Liver (tissue), 9 donors: Measurements from ENCODE around the gene C1orf53. TPM values are rescaled to one million over a fixed set of nuclear protein-coding genes. Genes with fewer than 3 reads are reported as not detected.

ENCODE experiments used
- DNase-seq: peaks from one replicate; pipeline ENCODE4 v3.0.0-alpha.2; 2017; ENCODE audit warnings: low spot score
- H3K27ac ChIP-seq, 2 donors: one replicate each; pipeline ENCODE4 v1.7.0; 2013; ENCODE audit warnings: inconsistent platforms in 2 of 2, low read length in 2 of 2, control low read depth in 1 of 2, low read depth in 1 of 2, mild to moderate bottlenecking in 1 of 2
- H3K27me3 ChIP-seq, 4 donors: one replicate each; pipeline versions ENCODE4 v1.6.1 to v1.7.0; 2013; ENCODE audit warnings: low read length in 3 of 4, inconsistent platforms in 1 of 4, mild to moderate bottlenecking in 1 of 4, moderate library complexity in 1 of 4; ENCODE audit not compliant: control insufficient read depth in 4 of 4, insufficient read depth in 4 of 4
- H3K36me3 ChIP-seq, 4 donors: one replicate each; pipeline versions ENCODE4 v1.6.1 to v1.7.0; 2013; ENCODE audit warnings: low read length in 3 of 4, mild to moderate bottlenecking in 3 of 4, low read depth in 1 of 4, moderate library complexity in 1 of 4; ENCODE audit not compliant: control insufficient read depth in 4 of 4, insufficient read depth in 3 of 4
- H3K4me1 ChIP-seq, 4 donors: one replicate each; pipeline versions ENCODE4 v1.6.1 to v1.7.0; 2013; ENCODE audit warnings: low read length in 3 of 4, mild to moderate bottlenecking in 3 of 4, moderate library complexity in 1 of 4; ENCODE audit not compliant: control insufficient read depth in 4 of 4, insufficient read depth in 4 of 4
- H3K4me3 ChIP-seq, 3 donors: one replicate each; pipeline versions ENCODE4 v1.6.1 to v1.7.0; 2013; ENCODE audit warnings: low read length in 3 of 3, control low read depth in 1 of 3, low read depth in 1 of 3, mild to moderate bottlenecking in 1 of 3
- H3K9ac ChIP-seq, 2 donors: one replicate each; pipeline ENCODE4 v1.7.0; 2013; ENCODE audit warnings: low read length in 2 of 2, mild to moderate bottlenecking in 2 of 2, moderate library complexity in 2 of 2, control low read depth in 1 of 2, low read depth in 1 of 2
- H3K9me3 ChIP-seq, 4 donors: one replicate each; pipeline versions ENCODE4 v1.6.1 to v1.7.0; 2013; ENCODE audit warnings: low read length in 3 of 4; ENCODE audit not compliant: control insufficient read depth in 4 of 4
- ATF3 ChIP-seq: IDR thresholded peaks from 2 replicates; pipeline ENCODE4 v1.6.1; 2016; ENCODE audit warnings: antibody characterized with exemption
- EGR1 ChIP-seq, 2 donors: IDR thresholded peaks; 2 replicates each; pipeline ENCODE4 v1.6.1; 2016 to 2018; ENCODE audit warnings: antibody characterized with exemption in 2 of 2, low read depth in 2 of 2
- FOXA2 ChIP-seq: IDR thresholded peaks from 2 replicates; pipeline ENCODE4 v1.6.1; 2016; ENCODE audit warnings: antibody characterized with exemption
- GABPA ChIP-seq, 2 donors: IDR thresholded peaks in 1 of 2; conservative IDR thresholded peaks in 1 of 2; 2 replicates each; pipeline ENCODE4 v1.6.1; 2016; ENCODE audit warnings: antibody characterized with exemption in 2 of 2, mild to moderate bottlenecking in 1 of 2, moderate library complexity in 1 of 2
- HNF4A ChIP-seq, 2 donors: conservative IDR thresholded peaks; 2 replicates each; pipeline ENCODE4 v1.6.1; 2016; ENCODE audit warnings: antibody characterized with exemption in 2 of 2, mild to moderate bottlenecking in 2 of 2
- JUND ChIP-seq, 2 donors: IDR thresholded peaks; 2 replicates each; pipeline ENCODE4 v1.6.1; 2016; ENCODE audit warnings: antibody characterized with exemption in 2 of 2
- NR2F2 ChIP-seq: IDR thresholded peaks from 2 replicates; pipeline ENCODE4 v1.6.1; 2016; ENCODE audit warnings: antibody characterized with exemption
- RAD21 ChIP-seq, 2 donors: IDR thresholded peaks; 2 replicates each; pipeline ENCODE4 v1.6.1; 2016; ENCODE audit warnings: antibody characterized with exemption in 2 of 2, mild to moderate bottlenecking in 2 of 2
- REST ChIP-seq: IDR thresholded peaks from 2 replicates; pipeline ENCODE4 v1.6.1; 2016; ENCODE audit warnings: antibody characterized with exemption, mild to moderate bottlenecking
- TAF1 ChIP-seq: conservative IDR thresholded peaks from 2 replicates; pipeline ENCODE4 v1.6.1; 2016; ENCODE audit warnings: antibody characterized with exemption, mild to moderate bottlenecking
- YY1 ChIP-seq: IDR thresholded peaks from 2 replicates; pipeline ENCODE4 v1.6.1; 2016; ENCODE audit warnings: antibody characterized with exemption, mild to moderate bottlenecking
- ZBTB33 ChIP-seq: IDR thresholded peaks from 2 replicates; pipeline ENCODE4 v1.6.1; 2016; ENCODE audit warnings: antibody characterized with exemption
- WGBS: extraction: QIAGEN DNeasy Blood & Tissue Kit; methylation state at CpG from one replicate; pipeline ENCODE4 v1.1.7; 2013; 5-methylcytosine and 5-hydroxymethylcytosine counted together
- polyA plus RNA-seq, 2 donors: library from polyadenylated mRNA; stranded (reverse) in 1 of 2; unstranded in 1 of 2; fragments of 200-250 nt in 1 of 2; fragments of >200 nt in 1 of 2; fragmentation: Nextera tagmentation in 1 of 2; extraction: Ambion mirVana in 1 of 2; gene quantifications; one replicate each; pipeline versions ENCODE4 v1.2.1 to v1.2.3, GENCODE V29; 2013 to 2015
- total RNA-seq, 2 donors: library from RNA; depleted of rRNA; stranded (reverse); fragments of >200 nt; gene quantifications; one replicate each; pipeline ENCODE4 v1.2.3, GENCODE V29; 2014
- TF ChIP-seq, protein P1 (sequence below): fragments of 150-350 bp; IDR thresholded peaks from 2 replicates; pipeline ENCODE4 v1.5.1; 2017; ENCODE audit warnings: improper control_type of control experiment, low read depth, low read length; ENCODE audit not compliant: missing input control
- donor health status: healthy.
- donor health status: healthy.
- donor health status: healthy.
- donor health status: healthy.
- donor health status: healthy.

The C1orf53 gene
- total and polyA plus RNA-seq, 4 donors, result 5.5 to 20.5 (median 9.5) TPM

GRCh38 chr1:197914510-197914909 lies 12.1 kb downstream of the C1orf53 start:
- no peak for DNase-seq
- Histone ChIP-seq H3K9ac (no peak overlapping the region), H3K36me3 (no peaks in the 10 kb centered on the region), H3K9me3 (no peaks in the 10 kb centered on the region), H3K27ac (no peak overlapping the region), H3K4me1 (peaks cover 25 to 55% (median 42%) of the 10 kb centered on the region in 4 donors), H3K4me3 (no peak overlapping the region), H3K27me3 (peaks cover 0 to 47% (median 20%) of the 10 kb centered on the region in 4 donors)
- TF ChIP-seq HNF4A (conservative IDR thresholded peaks at IDR 0.05), result no peak
- TF ChIP-seq ZBTB33, result no peak
- no peak for TF ChIP-seq JUND (IDR thresholded peaks at IDR 0.05)
- no peak for TF ChIP-seq FOXA2
- no peak for TF ChIP-seq NR2F2
- no peak for TF ChIP-seq GABPA (IDR thresholded peaks at IDR 0.05 in 1 of 2, conservative IDR thresholded peaks at IDR 0.05 in 1 of 2)
- no peak for TF ChIP-seq REST
- no peak for TF ChIP-seq RAD21 (IDR thresholded peaks at IDR 0.05)
- TF ChIP-seq YY1, result no peak
- no peak for TF ChIP-seq ATF3
- no peak for TF ChIP-seq TAF1
- WGBS, result 21% methylated on average over 5 of the region's 5 CpGs

GRCh38 chr1:197915260-197915861 lies 12.9 kb downstream of the C1orf53 start:
- Histone ChIP-seq H3K27me3 (peaks cover 2 to 50% (median 19%) of the 10 kb centered on the region in 4 donors), H3K4me3 (no peak overlapping the region), H3K27ac (no peak overlapping the region), H3K36me3 (no peaks in the 10 kb centered on the region), H3K9ac (no peak overlapping the region), H3K9me3 (no peaks in the 10 kb centered on the region), H3K4me1 (peaks cover 25 to 60% (median 47%) of the 10 kb centered on the region in 4 donors)
- DNase-seq, result no peak
- 9% methylated on average over 7 of the region's 7 CpGs for WGBS
- no peak for TF ChIP-seq NR2F2

GRCh38 chr1:197915862-197916499 lies 13.6 kb downstream of the C1orf53 start:
- Histone ChIP-seq H3K9me3 (no peaks in the 10 kb centered on the region), H3K27ac (no peak overlapping the region), H3K27me3 (peaks cover 2 to 50% (median 17%) of the 10 kb centered on the region in 4 donors), H3K36me3 (no peaks in the 10 kb centered on the region), H3K4me1 (peaks cover 24 to 60% (median 45%) of the 10 kb centered on the region in 4 donors), H3K4me3 (peak overlapping the region in 1 of 3 donors; percentile 5), H3K9ac (no peak overlapping the region)
- TF ChIP-seq, protein P1, sequence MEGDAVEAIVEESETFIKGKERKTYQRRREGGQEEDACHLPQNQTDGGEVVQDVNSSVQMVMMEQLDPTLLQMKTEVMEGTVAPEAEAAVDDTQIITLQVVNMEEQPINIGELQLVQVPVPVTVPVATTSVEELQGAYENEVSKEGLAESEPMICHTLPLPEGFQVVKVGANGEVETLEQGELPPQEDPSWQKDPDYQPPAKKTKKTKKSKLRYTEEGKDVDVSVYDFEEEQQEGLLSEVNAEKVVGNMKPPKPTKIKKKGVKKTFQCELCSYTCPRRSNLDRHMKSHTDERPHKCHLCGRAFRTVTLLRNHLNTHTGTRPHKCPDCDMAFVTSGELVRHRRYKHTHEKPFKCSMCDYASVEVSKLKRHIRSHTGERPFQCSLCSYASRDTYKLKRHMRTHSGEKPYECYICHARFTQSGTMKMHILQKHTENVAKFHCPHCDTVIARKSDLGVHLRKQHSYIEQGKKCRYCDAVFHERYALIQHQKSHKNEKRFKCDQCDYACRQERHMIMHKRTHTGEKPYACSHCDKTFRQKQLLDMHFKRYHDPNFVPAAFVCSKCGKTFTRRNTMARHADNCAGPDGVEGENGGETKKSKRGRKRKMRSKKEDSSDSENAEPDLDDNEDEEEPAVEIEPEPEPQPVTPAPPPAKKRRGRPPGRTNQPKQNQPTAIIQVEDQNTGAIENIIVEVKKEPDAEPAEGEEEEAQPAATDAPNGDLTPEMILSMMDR, result peak; percentile 51
- TF ChIP-seq EGR1 (IDR thresholded peaks at IDR 0.05; ENCODE audit: low read depth in 2 of 2), result no peak
- peak; percentile 64 to 80 for TF ChIP-seq RAD21 (IDR thresholded peaks at IDR 0.05)
- no peak for TF ChIP-seq TAF1
- WGBS, result 3% methylated on average over 42 of the region's 42 CpGs
- DNase-seq, result no peak
